IPS DF 4.7 (cell line): ENCODE data around the gene TBC1D5.
A peak's percentile ranks its signal among the peaks of the same experiment; 100 is the strongest.

Source experiments
- DNase-seq: peaks from one replicate; pipeline ENCODE4 v3.0.0-alpha.2; 2013; ENCODE audit warnings: low spot score; ENCODE audit errors: extremely low read depth

TBC1D5 gene

DNA sequence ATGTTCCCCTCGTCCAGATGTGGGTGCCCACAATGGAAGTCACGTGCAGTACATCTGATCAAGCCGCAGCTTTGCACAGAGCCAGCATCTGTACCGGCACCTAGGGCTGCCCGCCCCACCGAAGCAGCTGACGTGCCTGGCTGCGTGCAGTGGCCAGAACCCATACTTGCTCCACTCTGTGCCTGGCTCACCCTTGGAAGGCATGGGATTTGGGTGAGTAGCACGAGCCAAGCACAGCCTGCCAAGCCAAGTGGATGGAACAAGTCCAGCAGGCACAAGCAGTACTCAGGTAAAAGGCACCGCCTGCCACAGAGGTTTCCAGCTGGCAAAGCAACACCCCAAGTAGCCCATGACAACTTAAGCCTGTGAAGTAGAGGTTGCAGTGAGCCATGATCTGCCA, 261.3 kb downstream of the TBC1D5 start:
- DNase-seq: no peak

DNA sequence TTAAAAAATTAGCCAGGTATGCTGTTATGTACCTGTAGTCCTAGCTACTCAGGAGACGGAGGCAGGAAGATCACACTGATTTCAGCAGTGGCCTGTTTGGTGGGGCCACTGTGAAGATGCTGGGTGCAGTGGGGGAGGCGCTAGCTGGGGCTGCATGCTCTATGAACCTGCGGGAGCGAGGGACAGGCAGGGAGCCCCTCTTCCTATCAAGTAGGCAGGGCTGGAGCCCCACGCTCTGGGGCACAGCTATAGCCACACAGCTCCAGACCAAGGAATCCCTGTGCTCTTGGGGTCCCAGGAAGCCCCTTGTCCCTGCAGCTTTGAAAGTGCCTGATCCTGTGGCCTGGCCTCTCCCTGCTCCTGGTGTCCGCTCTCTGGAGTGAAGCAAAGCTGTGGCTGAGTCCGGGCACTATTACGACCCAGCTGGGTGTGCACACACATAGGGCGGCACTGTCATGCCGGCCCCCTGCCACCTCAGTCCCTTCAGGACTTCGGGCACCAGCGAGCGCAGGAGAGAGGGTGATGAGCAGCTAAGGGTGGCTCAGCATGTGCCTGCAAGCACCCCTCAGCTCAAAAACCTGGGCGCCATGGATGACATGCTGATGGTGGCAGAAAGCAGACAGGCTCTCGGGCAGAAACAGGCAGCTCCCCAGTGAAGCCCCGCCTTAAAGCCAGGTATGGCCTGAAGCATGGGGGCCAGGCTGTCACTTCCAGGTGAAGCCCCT, 262.6 kb downstream of the TBC1D5 start:
- DNase-seq: no peak

DNA sequence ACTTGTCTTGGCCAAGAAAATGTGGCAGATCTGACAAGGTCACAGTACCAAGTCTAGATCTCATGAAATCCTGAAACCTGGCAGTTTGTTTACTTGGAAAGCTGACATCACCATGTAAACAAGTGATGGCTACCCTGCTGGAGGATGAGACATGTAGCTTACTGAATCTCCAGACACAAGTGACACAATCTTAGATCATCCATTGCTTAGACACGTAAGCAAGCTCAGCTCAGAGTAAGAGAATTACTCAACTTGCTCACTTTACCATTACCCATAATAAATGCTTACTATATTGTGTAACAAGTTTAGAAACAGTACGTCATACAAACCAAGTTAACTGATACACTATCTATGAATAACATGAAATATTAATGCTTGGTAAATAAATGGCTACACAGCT, 263.8 kb downstream of the TBC1D5 start:
- DNase-seq: no peak

DNA sequence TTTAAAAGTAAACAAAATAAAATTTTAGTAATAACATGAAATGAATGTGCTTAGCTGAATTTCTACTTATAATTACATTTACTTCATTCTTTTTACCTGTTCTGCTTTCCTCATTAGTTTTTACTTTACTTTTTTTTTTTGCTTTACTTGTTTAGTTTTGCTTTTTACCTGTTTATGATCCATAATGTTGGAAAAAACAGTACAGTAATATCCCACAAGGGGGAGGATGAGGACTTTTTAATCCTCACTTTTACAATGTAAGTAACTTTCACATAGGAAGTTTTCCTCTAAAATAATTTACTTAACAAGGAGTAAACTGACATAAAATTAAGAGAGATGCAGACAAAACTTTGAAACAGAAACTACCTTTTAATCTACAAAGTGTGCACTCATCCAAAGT, 268.7 kb downstream of the TBC1D5 start:
- no peak for DNase-seq

DNA sequence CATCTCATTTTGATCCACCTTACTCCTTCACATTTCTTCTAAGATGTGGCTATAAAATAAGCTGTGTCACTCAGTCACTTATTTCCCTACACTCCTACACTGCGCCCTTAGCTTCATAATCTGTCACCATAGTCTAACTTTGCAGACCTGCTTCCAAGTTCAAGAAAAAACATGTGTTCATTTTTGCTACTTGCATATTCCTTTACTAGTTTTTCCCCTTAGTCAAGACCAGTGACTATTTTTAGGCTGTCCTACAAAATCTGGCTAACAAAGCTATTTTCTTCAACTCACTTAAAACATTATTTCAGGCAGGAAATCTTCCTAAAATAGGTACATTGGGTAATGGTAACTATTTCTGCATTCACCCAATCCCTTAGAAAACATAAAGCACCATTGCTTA, 272.5 kb downstream of the TBC1D5 start:
- no peak for DNase-seq

DNA sequence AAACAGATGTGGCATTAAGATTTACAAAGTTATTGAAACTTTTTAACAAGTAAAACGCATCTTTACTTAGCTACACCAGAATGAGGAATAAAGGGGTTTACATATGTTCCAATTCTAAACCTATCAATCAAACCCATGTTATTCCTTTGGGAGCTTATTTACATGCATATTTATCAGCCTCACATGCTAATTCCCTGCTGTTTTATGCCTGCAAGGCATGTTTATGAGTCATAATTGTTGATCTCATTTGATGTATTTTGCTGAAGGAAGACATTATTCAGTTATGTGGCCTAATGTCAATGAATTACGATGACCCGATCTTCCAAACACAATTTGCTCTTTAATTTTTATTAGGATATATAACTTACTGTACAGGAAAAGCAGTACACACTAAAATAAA, 272.9 kb downstream of the TBC1D5 start:
- DNase-seq: no peak

DNA sequence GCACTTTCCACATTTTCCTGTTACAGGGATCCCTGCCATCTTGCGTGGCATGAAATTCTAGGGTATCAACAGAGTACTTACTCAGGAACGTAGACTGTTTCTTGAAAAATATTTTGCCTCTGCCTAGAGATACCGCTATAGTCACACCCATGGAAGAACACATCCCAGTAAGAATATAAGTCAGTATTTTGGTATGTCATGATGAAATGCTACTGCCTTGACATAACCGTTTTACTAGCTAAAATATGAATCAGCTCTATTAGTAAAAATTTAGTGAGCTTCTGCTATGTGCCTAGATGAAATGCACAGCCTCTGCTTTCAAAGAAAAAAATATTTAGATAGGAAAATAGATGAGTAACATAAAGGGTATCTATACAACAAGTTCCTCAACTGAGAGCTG, 276.4 kb downstream of the TBC1D5 start:
- no peak for DNase-seq

DNA sequence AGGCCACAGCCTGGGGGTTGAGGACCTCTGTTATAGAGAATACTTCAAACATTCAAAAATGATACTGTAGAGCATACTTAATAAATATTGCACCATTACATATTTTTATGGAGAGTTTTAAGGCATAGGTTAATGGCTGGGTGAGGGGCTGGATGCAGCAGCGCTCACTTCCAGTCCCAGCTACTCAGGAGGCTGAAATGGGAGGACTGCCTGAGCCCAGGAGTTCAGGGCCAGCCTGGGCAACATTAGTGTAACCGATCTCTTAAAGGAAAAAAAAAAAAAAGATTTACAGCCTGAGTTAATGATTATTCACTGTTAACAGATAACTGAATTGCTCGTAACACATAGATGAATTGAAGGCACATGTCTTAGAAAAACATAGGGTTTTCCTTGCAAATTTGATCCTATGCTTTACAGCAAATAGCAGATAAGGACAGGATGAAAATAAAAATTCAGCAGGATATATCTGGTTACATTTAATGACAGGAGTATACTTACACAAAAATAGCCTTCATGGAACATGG, 282.9 kb downstream of the TBC1D5 start:
- no peak for DNase-seq

DNA sequence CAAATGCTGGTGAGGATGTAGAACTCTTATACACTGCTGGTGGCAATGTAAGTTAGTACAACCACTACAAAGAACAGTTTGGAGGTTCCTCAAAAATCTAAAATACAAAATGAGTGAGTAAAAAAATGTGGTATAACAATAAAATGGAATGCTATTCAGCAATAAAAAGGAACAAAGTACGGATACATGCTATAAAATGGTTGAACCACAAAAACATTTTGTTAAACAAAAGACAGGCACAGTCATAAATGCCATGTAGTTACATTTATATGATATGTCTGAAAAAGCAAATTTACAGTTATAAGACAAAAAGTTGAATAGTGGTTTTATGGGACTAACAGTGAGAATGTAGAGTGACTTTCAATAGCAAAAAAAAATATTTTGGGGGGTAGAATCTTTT, 285.8 kb downstream of the TBC1D5 start:
- DNase-seq: no peak

DNA sequence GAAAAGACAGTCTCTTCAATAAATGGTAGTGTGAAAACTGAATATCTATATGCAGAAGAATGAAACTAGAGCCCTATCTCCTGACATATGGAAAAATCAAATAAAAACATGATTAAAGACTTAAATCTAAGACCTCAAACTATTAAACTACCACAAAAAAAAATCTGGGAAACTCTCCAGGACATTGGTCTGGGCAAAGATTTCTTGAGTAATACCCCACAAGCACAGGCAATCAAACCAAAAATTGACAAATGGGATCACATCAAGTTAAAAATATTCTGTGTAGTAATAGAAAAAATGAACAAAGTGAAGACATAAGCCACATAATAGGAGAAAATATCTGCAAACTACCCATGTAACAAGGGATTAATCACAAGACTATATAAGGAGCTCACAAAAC, 286.4 kb downstream of the TBC1D5 start:
- DNase-seq: no peak

DNA sequence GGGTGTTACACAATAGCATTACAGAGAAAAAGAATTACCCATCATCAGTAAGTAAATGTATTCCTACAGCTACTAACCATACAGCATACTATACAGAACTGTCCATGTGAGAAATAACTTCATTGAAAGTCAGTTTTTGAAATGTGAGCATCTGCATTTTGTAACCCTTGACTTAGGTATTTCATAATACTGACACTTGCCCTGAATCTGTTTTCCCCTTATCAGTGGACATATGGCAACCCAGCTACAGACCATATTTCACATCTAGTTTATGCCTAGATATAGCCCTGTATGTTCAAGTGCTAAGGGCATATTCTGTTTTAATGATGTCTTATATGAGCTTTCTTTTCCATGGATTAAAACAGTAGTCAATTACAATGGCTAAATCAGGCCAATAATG, 297.6 kb downstream of the TBC1D5 start:
- DNase-seq: no peak

DNA sequence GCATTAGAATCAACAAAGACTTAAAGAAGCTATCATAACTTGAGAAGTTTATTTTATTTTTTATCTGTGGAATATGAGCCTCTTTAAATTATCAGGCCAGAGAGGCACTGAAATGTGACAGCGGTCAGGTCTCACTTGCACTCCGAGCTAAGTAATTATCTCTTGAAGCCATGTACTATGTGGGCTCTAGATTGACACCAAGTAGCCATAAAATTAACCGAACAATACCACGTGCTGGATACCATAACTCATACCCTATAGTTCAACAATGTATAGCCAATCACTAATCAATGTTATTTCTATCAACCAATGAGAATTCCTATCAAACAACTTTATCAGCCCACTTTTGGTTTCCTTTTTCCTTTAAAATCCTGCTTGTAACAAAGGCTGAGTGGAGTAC, 299.3 kb downstream of the TBC1D5 start:
- no peak for DNase-seq

DNA sequence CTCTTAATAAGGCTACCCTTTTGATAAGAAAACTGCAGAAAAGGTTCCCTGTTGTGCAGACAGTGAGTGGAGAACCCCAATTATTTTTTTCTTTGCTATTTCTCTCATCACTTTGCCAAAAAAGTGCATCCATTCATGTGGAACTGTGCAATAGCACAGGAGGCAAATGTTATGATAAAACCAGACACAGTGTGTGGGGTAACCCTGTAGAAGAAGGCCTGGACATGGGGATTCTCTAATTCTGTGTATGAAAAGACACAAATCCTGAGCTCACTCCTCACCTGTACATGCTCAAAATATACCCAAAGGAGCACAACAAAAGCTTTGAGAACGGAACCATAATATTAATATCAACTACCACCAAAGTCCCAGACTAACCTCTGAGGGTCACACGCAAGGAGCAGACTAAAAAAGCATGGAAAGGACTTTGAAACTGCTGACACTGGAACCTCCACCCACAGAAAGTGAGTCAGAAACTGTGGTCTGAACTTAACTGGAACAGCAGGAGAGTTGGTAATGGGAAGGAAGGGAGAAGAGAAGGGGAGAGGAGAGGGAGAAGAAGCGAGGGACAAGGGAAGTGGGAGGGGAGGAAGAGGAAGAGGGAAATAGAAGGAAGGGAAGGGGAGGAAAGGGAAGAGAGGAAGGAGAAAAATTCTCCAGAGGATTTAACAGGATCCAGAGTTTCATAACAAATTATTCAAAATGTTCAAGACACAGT, 299.9 kb downstream of the TBC1D5 start:
- no peak for DNase-seq

DNA sequence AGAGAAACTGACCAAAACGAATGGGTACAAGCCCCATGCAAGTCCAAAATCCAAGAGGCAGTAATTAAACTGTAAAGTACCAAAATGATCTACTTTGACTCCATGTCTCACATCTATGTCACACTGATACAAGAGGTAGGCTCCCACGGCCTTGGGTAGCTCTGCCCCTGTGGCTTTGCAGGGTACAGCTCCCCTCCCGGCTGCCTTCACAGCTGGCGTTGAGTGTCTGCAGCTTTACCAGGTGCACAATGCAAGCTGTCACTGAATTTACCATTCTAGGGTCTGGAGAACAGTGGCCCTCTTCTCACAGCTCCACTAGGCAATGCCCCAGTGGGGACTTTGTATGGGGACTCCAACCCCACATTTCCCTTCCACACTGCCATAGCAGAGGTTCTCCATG, 308.6 kb downstream of the TBC1D5 start:
- DNase-seq: no peak

DNA sequence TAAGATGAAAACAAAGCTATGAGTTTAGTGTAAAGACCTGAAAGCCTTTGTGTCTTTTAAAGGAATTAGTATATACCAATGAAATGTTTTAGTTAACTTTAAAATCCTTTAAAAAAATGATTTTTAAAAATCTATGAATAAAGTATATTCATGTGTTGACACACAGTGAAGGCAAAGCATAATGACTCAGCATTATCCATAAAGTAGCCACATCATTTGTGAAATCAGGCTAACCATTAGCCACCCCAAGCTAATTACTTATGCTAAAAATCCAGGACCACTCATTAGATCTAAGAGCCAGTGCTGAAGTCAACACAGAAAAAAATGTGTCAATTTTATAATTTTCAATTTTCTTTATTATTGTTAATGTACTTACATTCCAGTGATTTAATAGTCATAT, 310.2 kb downstream of the TBC1D5 start:
- DNase-seq: no peak

DNA sequence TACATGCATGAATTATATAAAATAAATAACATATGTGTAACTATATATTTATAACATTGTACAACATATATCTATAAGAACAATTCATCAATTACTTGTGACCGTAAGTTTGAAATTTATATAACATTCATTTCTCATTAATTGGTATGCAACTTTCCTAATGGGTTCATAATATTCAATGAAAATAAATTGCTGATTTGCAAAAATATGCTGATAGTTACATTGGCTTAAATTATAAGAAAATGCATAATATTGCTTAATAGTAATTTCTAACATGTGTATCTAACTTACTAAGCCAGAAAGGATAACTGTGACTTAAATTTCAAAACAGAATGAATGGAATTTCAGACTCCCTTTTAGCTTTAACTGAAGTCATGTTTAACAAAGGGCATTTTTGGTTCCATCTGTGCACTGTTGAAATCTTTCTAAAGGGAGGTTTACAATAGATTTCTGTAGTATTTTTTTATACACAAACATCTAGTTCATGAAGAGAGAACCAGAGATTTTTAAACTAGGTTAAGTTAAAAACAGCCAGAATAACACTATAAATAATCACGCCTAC, 310.9 kb downstream of the TBC1D5 start:
- DNase-seq: no peak

DNA sequence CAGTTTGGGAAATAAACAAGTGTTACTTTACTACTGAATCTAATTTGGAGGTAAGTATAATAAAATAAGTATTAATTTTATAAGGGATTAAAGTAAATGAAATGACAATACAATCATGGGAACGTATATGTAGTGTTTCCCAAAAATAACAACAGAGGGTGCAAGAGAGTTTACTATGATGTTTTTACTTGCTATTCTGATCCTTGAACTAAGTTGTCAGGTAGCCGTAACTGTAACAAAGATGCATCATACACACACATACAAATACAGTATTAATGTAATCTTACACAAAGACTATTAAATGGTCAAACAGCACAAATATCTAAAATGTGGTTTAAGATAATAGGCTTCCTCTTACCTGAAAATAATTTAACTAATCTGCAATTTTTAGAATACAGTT, 311.4 kb downstream of the TBC1D5 start:
- no peak for DNase-seq

DNA sequence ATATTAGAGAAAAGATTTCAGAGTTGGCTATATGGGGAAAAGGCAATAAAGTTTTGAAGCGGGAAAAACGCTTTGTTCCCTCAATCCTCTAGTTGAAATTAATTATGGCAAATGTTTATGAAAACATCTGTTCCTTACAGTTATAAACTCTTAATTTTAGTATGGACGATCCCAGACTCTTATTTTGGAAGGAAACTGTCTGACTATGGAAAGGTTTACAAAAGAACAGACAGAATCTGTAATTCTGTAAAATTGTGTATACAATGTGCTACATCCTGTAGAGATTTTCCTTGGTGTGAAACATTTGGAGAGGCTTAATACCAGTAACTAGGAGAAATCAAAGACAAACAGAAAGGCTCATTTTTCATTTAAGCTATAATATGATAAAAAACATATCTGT, 311.8 kb downstream of the TBC1D5 start:
- DNase-seq: no peak

DNA sequence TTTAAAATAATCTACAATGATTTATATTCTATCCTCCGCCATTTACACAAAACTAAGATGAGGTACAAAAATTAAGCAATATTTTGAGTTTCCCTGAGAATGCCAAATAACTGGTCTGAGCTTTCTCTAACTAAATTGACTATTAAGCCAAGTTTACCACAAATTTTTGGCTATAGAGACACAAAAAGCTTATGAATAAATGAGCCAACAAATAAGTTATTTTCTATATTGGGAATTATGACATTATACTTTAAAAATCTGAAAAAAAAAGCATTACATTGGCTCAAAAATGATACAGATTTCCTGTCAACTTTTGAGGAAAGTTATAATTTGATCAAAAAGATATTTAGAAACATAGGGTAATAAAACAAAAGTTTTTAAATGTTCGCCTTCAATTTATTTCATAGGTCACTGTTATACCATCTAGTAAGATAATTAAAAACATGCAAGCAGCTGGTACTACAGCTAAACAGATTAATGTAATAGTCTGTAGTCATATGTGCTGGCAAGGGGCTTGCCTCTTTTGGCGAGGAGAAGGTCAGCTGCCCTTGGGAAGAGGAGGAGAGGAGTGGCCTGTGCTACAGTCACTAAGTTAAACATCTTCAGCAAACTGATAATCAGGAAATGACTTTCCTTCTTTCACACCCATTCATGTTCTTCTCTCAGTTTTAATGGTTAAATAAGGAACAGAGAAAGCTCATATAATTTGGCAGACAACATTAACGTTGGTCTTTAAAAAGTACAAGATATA, 318.5 kb downstream of the TBC1D5 start:
- no peak for DNase-seq

DNA sequence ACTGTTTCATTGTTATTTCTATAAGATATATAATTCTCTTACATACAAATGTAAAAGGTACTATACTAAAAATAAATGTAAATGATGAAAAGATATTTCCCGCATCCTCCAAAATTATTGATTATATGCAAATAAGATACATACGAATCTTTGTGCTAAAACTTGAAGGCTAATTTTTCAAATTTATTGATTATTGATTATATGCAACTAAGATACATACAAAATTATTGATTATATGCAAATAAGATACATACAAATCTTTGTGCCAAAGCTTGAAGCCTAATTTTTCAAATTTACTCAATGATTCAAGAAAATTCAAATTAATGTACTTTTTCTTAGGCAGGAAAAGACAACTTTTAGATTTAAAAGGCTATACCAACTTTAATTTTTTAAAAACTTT, 319.8 kb downstream of the TBC1D5 start:
- DNase-seq: no peak

DNA sequence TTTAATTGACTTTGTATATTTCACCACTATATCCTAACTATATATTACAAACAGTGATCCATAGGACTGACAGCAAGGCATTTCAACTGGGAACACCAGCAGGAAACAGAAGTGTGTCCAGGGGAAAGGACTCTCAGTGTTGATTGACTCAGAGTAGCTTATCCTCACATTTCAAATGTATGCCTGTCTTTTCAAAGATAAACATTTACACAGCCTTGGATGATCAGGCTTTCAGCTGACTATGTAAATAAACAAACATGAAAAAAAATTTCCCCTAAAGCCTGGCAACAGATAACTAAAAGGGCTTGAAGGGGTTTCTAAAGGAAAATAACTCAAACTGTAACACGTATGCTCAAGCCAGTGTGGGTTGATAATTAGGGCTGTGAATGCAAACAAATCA, 321.8 kb downstream of the TBC1D5 start:
- DNase-seq: no peak

DNA sequence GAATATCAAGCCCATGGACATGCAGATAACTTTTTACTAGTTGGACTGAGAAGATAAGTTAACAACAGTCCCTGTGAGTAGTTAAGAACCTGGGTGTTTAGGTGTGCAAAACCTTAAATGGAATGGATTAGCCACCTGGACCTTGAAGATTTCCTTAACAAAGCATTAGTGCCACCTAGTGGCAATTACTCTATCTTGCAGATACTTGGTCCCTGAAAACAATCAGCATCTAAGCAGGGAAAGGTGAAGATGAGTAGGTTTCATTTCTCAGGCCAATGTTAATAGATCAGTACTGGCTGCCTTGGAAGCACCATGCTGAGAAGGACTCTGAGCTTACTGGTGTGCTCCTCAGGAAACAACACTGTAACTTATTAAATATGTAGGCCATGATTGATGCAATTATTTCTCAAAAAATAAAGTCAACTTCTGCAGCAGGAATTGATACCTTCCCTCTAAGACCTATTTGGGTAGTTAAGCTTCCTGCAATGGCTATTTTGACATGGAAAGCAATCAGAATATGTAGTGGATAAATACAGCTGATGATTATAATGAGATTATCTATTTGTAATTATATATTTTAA, 329.4 kb downstream of the TBC1D5 start:
- DNase-seq: peak; percentile 80
